ENCODE results near the gene WDHD1.
"Not testable (repeated sequence)": the region's sequence is repeated elsewhere in the genome, so short reads cannot be mapped to it uniquely, and the experiment has no call there.

Gene WDHD1

GRCh38 chr14:55026793-55027561 lies at the start of gene WDHD1, which contains the start of gene SOCS4:
Gene WDHD1, minus strand, starts transcription at chr14:55027099. Its CDS starts 312 bp downstream, at chr14:55026787.
Gene SOCS4, plus strand, starts transcription at chr14:55027236. Its CDS starts 15,806 bp downstream, at chr14:55043042.
- peak; percentile 64 for DNase-seq (ENCODE audit: low read depth)

DNA sequence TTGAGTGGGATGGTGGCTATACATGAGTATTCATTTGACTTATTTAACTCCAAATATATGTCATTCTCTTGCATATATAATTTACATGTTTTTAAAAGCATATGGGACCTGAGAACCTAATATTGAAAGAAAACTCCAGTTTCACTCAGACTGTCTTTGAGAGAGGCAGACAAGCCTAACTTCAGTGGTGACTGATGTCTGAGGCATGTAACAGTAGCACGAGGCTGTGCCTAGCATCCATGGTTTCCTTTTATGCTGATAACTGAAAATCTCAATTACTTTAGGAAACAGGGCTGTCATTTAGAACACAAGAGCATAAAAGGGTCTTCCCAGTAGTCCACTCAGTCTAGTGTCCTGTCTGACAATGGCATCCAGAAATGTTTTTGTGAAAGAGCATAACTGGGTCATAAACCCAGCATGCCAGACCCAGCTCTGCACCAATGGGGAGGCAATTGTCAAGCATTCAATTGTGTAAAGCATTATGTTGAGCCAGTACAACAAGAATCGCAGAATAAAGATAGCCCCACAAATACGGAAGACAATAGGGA lies 48.8 kb upstream of the WDHD1 start:
- no peak for DNase-seq (ENCODE audit: low read depth)

GRCh38 chr14:55074662-55075061 lies 47.8 kb upstream of the WDHD1 start:
- DNase-seq (ENCODE audit: low read depth) = no peak

DNA sequence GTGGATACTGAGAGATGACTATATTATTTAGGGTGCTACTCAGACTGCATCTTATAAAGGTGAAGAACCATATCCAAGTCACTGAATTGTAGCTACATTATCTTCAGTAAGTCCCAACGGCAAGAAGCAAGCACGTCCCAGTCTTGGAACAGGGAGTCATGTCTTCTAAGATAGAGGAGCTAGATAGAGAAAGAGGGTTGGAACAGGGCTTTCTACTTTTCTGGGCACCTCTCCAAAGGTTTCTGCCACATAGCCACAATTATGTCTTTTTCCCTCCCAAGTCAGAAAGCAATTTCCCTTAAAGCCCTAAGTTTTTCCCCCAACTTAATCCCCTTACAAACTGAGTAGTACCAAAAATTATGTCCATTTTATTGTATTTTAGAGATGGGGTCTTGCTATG lies 47.0 kb upstream of the WDHD1 start:
- DNase-seq (ENCODE audit: low read depth) = no peak

GRCh38 chr14:55071870-55072640 lies 45.2 kb upstream of the WDHD1 start:
- DNase-seq (ENCODE audit: low read depth) = peak; percentile 95

DNA sequence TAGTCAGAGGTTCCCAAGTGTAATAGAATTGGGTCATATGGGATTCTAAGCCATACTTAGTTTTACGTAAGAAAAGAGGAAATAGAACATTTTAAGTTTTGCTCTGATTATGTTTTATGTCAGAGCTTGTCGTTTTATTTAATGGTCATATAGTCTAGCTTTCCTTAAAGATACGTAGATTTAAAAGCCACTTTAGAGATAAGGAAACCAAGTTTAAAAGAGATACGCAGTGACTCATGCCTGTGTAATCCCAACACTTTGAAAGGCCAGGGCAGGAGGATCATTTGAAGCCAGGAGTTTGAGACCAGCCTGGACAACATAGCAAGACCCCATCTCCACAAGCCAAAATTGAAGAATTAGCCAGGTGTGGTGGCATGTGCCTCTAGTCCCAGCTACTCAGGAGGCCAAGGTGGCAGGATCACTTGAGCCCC lies 44.1 kb upstream of the WDHD1 start:
- DNase-seq (ENCODE audit: low read depth) = no peak

DNA sequence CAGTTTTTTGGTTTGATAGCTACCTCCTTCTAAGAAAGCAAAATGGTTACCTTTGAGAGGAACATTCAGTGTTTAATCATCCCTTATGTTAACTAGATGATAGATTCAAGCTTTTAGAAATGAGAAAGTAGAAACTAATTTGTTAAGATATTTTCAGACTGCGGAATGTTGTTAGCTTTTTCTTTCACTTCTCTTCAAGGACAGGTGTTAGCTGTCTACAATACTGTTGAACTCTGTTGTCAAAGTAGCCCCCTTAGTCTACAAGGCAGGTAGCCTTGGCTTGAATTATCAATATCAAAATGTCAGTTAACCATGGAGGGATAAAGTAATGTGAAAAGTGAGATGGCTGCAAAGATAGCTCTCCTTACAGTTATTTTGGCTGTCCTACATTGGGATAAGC lies 39.3 kb upstream of the WDHD1 start:
- no peak for DNase-seq (ENCODE audit: low read depth)

DNA sequence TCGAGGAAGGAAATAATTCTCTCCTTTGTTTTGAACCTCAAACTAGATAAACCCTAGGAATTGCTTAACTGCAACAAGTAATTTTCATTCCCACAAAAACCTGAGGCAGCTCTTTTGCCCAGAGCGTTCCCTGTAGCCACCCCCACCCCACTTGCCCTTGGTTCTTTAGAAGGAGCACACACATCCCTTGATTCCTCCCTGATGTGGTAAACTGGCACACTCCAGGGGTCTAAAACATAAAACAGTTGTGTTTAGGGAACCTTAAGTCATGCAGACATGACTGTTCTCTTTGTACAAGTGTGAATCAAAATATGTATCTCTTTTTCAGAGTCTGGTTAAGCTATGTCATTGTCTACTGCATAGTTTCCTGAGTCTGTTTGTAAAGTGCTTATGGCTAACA lies 38.5 kb upstream of the WDHD1 start:
- no peak for DNase-seq (ENCODE audit: low read depth)

- not testable (repeated sequence) for DNase-seq (ENCODE audit: low read depth)
These were observed 38.0 kb upstream of the WDHD1 start for GRCh38 chr14:55064896-55065295.

DNA sequence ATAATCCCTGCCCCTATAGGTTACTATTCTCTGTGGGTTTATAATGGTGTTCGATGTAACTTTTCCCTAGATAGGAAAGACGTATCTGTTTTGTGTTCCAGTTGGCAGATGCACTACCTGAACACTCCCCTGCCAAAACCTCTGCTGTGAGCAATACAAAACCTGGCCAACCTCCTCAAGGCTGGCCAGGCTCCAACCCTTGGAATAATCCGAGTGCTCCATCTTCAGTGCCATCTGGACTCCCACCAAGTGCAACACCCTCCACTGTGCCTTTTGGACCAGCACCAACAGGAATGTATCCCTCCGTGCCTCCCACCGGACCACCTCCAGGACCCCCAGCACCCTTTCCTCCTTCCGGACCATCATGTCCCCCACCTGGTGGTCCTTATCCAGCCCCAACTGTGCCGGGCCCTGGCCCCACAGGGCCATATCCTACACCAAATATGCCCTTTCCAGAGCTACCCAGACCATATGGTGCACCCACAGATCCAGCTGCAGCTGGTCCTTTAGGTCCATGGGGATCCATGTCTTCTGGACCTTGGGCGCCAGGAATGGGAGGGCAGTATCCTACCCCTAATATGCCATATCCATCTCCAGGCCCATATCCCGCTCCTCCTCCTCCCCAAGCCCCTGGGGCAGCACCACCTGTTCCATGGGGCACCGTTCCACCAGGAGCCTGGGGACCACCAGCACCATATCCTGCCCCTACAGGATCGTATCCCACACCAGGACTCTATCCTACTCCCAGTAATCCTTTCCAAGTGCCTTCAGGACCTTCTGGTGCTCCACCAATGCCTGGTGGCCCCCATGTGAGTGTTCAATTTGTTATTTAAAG lies 35.8 kb upstream of the WDHD1 start:
- DNase-seq (ENCODE audit: low read depth) = no peak

DNA sequence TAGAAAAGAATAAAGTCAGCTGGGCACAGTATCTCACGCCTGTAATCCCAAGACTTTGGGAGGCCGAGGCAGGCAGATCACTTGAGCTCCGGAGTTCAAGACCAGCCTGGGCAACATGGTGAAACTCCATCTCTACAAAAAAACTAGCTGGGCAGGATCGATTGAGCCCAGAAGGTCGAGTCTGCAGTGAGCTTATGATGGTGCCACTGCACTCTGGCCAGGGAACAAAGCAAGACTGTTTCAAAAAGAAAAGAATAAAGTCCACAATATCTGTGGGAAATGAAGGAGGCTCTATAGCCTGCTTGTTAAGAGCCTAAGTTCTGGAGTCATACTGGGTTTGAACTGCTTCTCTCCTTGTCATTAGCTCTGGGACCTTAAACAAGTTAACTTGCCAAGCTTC lies 32.4 kb upstream of the WDHD1 start:
- no peak for DNase-seq (ENCODE audit: low read depth)

DNA sequence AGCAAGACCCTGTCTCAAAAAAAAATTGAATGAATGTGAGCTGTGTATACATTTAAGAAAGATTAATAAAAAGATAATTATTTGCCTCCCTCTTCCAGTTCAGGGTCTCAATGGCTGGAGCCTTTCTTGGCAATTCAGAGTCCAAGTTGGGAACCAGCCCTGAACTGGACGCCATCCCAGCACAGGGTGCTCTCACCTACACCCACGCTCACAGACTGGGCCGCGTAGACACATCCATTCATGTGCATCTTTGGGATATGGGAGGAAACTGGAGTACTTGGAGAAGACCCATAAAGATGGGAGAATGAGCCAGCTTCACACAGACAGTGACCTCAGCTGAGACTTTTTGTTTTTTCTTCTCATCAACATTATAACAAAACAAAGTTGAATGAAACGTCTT lies 31.0 kb upstream of the WDHD1 start:
- DNase-seq (ENCODE audit: low read depth) = no peak

GRCh38 chr14:55054098-55054497 lies 27.2 kb upstream of the WDHD1 start:
- no peak for DNase-seq (ENCODE audit: low read depth)

DNA sequence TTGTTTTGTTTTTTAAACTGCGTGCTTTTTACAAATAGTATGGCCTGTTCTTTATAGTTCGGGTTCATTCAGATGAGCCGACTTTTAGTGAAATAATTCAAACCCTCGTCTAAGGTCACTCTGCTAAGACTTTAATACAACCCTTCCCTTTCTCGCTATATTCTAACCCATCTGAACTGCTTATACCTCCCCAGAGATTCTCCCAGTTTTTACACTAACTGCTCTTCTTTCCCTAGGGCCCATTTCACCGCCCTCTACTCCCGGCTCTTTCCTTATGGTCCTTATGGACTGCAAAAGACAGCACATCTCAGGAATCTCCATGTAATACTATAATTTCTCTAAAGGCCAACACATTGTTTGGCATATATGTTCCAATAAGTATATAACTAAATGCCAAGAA lies 26.6 kb upstream of the WDHD1 start:
- no peak for DNase-seq (ENCODE audit: low read depth)

- no peak for DNase-seq (ENCODE audit: low read depth)
These were observed 26.1 kb upstream of the WDHD1 start for GRCh38 chr14:55053018-55053417.

GRCh38 chr14:55052269-55052930 lies 25.5 kb upstream of the WDHD1 start:
- no peak for DNase-seq (ENCODE audit: low read depth)

- DNase-seq (ENCODE audit: low read depth) = peak; percentile 60
These were observed 24.7 kb upstream of the WDHD1 start, which contains the start of gene MAPK1IP1L for GRCh38 chr14:55051423-55052268. Gene MAPK1IP1L, plus strand, starts transcription at chr14:55051647. Its CDS starts 10,037 bp downstream, at chr14:55061684.

GRCh38 chr14:55051165-55051422 lies 24.2 kb upstream of the WDHD1 start:
- DNase-seq (ENCODE audit: low read depth) = no peak

GRCh38 chr14:55048900-55049436 lies 22.1 kb upstream of the WDHD1 start:
- DNase-seq (ENCODE audit: low read depth) = no peak

DNA sequence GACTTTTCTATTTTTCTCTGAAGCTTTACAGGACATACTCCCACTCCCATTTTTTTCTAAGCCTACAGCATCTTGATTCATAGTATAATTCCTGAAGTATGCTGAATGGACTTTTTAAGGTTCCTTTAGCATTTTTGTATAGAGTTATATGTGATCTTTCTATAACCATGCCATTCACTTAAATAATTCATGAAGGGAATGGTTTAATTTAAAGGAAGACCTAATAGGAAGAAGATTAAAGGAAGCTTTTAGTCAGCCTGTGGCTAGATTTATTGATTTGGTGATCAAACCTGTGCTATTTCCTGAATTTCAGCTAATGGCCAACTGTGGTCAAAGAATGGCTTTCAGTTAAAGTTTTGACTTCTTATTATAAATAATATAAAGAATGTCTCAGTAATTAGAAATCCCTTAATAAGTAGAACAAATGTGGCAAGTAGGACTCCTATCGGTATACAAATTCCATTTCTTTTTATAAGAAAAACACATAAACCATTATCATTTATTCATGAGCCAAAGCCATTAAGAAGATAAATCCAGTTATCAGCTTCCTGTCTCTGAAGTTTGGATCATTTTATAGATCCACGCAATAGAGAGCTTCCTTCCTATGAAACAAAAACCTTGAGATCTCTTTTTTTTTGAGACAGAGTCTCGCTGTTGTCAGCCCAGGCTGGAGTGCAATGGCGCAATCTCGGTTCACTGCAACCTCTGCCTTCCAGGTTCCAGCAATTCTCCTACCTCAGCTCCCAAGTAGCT lies 20.6 kb upstream of the WDHD1 start:
- no peak for DNase-seq (ENCODE audit: low read depth)

All from GM04503 (cell line).